Right lobe of liver (tissue), 4 donors: Measurements from ENCODE around the gene EDRF1.

Source experiments
- POLR2A ChIP-seq: fragments of 450-650 bp; IDR thresholded peaks from one replicate; pipeline ENCODE4 v1.6.1; 2017; ENCODE audit warnings: antibody characterized with exemption, mild to moderate bottlenecking
- TF ChIP-seq, protein P1 (sequence below), 4 donors: fragments of 200-600 bp in 3 of 4; fragments of 450-650 bp in 1 of 4; IDR thresholded peaks; one replicate each; pipeline versions ENCODE4 v1.5.1 to v1.8.0; 2016 to 2022; ENCODE audit warnings: antibody characterized with exemption in 4 of 4, mild to moderate bottlenecking in 2 of 4
- donor health status: DM: no; HTN: no; CAD: no.
- donor health status: DM: no; HTN: no; CAD: no.
- donor health status: DM: no; HTN: yes; CAD: no.

- TF ChIP-seq POLR2A = no peak
- TF ChIP-seq, protein P1, sequence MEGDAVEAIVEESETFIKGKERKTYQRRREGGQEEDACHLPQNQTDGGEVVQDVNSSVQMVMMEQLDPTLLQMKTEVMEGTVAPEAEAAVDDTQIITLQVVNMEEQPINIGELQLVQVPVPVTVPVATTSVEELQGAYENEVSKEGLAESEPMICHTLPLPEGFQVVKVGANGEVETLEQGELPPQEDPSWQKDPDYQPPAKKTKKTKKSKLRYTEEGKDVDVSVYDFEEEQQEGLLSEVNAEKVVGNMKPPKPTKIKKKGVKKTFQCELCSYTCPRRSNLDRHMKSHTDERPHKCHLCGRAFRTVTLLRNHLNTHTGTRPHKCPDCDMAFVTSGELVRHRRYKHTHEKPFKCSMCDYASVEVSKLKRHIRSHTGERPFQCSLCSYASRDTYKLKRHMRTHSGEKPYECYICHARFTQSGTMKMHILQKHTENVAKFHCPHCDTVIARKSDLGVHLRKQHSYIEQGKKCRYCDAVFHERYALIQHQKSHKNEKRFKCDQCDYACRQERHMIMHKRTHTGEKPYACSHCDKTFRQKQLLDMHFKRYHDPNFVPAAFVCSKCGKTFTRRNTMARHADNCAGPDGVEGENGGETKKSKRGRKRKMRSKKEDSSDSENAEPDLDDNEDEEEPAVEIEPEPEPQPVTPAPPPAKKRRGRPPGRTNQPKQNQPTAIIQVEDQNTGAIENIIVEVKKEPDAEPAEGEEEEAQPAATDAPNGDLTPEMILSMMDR (IDR thresholded peaks at IDR 0.05) = no peak
These were observed 43.5 kb downstream of the EDRF1 start for GRCh38 chr10:125762692-125763648.
